HCT116 (cell line): ENCODE results near the gene KCTD4.

Experiments used
- CTCF ChIP-seq, 3 experiments: fragments of 200-600 bp in 1 of 3; sonication (generic) in 1 of 3; IDR thresholded peaks in 2 of 3; conservative IDR thresholded peaks in 1 of 3; 2 replicates each; pipeline ENCODE4 v1.5.1; 2012 to 2017; ENCODE audit warnings: low read depth in 2 of 3, low read length in 2 of 3, antibody characterized with exemption in 1 of 3, borderline replicate concordance in 1 of 3, control low read depth in 1 of 3, mild to moderate bottlenecking in 1 of 3, mixed read lengths in 1 of 3, mixed run types in 1 of 3, moderate library complexity in 1 of 3; ENCODE audit not compliant: insufficient read depth in 1 of 3
- JUND ChIP-seq: IDR thresholded peaks from 2 replicates; pipeline ENCODE4 v1.6.1; 2012
- POLR2AphosphoS5 ChIP-seq: IDR thresholded peaks from 2 replicates; pipeline ENCODE4 v1.6.1; 2011; ENCODE audit warnings: mild to moderate bottlenecking, low read depth, low read length, moderate library complexity
- RAD21 ChIP-seq: IDR thresholded peaks from 2 replicates; pipeline ENCODE4 v1.6.1; 2012; ENCODE audit warnings: low read depth, mild to moderate bottlenecking
- SIN3A ChIP-seq: IDR thresholded peaks from 2 replicates; pipeline ENCODE4 v1.6.1; 2012; ENCODE audit warnings: low read depth
- YY1 ChIP-seq: IDR thresholded peaks from 2 replicates; pipeline ENCODE4 v1.6.1; 2011; ENCODE audit warnings: low read length, low read depth, moderate library complexity, mild to moderate bottlenecking; ENCODE audit not compliant: insufficient replicate concordance; ENCODE audit errors: extremely low read depth
- ZBTB33 ChIP-seq: IDR thresholded peaks from 2 replicates; pipeline ENCODE4 v1.6.1; 2011; ENCODE audit warnings: mild to moderate bottlenecking, low read length, moderate library complexity; ENCODE audit not compliant: insufficient replicate concordance; ENCODE audit errors: extremely low read depth
- ZFX ChIP-seq: fragments of 450-650 bp; IDR thresholded peaks from 2 replicates; pipeline ENCODE4 v1.6.1; 2017
- ZNF274 ChIP-seq: fragments of 200-500 bp; sonication (Bioruptor generic); IDR thresholded peaks from 2 replicates; pipeline ENCODE4 v1.6.1; 2014; ENCODE audit warnings: mild to moderate bottlenecking, low read depth, low read length, inconsistent platforms

- TF ChIP-seq JUND (no peak), SIN3A (no peak), ZFX (no peak), RAD21 (no peak), CTCF (IDR thresholded peaks at IDR 0.05 in 2 of 3, conservative IDR thresholded peaks at IDR 0.05 in 1 of 3; ENCODE audit: borderline replicate concordance in 1 of 3, insufficient read depth in 1 of 3, low read depth in 2 of 3, low read length in 2 of 3) (no peak), ZBTB33 (no peak), YY1 (no peak), POLR2AphosphoS5 (no peak), ZNF274 (no peak)
These were observed 44.1 kb downstream of the KCTD4 start for GRCh38 chr13:45156565-45157361.
